Kidney (tissue), 14 donors: Measurements from ENCODE around the gene CES4A. TPM values are rescaled to one million over a fixed set of nuclear protein-coding genes. Genes with fewer than 3 reads are reported as not detected.

Source experiments
- DNase-seq, 5 donors: peaks; one replicate each; pipeline ENCODE4 v3.0.0-alpha.2; 2013 to 2020
- FAIRE-seq: peaks from 2 replicates; lab custom pipeline; 2012; peaks lifted over from hg19 to GRCh38; lab: Jason Lieb, UNC
- H3K27ac ChIP-seq, 2 donors: one replicate each; pipeline ENCODE4 v1.7.0; 2013; ENCODE audit warnings: low read depth in 2 of 2, low read length in 2 of 2, inconsistent platforms in 1 of 2
- H3K27me3 ChIP-seq: one replicate; pipeline ENCODE4 v1.7.1; 2013; ENCODE audit warnings: low read length, inconsistent platforms; ENCODE audit not compliant: control insufficient read depth, insufficient read depth
- H3K36me3 ChIP-seq, 3 donors: one replicate each; pipeline versions ENCODE4 v1.7.0 to v1.7.1; 2013; ENCODE audit warnings: low read length in 3 of 3, control low read depth in 1 of 3, inconsistent platforms in 1 of 3; ENCODE audit not compliant: insufficient read depth in 3 of 3, control insufficient read depth in 2 of 3
- H3K4me1 ChIP-seq, 3 donors: one replicate each; pipeline versions ENCODE4 v1.7.0 to v1.7.1; 2013; ENCODE audit warnings: low read length in 3 of 3, inconsistent platforms in 1 of 3, low read depth in 1 of 3; ENCODE audit not compliant: control insufficient read depth in 2 of 3, insufficient read depth in 2 of 3
- H3K4me3 ChIP-seq, 3 donors: one replicate each; pipeline versions ENCODE4 v1.7.0 to v1.8.1; 2013; ENCODE audit warnings: low read length in 3 of 3, control low read depth in 1 of 3, inconsistent platforms in 1 of 3
- H3K9ac ChIP-seq, 3 donors: one replicate each; pipeline versions ENCODE4 v1.7.0 to v1.7.1; 2013; ENCODE audit warnings: low read length in 3 of 3, control low read depth in 1 of 3, inconsistent platforms in 1 of 3
- H3K9me3 ChIP-seq, 3 donors: one replicate each; pipeline versions ENCODE4 v1.7.0 to v1.7.1; 2013; ENCODE audit warnings: low read length in 3 of 3, control low read depth in 1 of 3, inconsistent platforms in 1 of 3; ENCODE audit not compliant: control insufficient read depth in 2 of 3, insufficient read depth in 1 of 3
- intact Hi-C: fragments of 100-400 bp; cut with DNase I; formaldehyde crosslinking; loops from one replicate; pipeline ENCODE4 v1.11.1; 2022
- polyA plus RNA-seq: library from polyadenylated mRNA; stranded (reverse); fragments of 350-450 nt; fragmentation: Illumina TruSeq; extraction: RNeasy Lipid Tissue Mini Kit (QIAGEN cat#74804); gene quantifications from one replicate; pipeline ENCODE4 v1.2.3, GENCODE V29; 2014; ENCODE audit warnings: low read depth, low replicate concordance; ENCODE audit not compliant: insufficient read depth
- total RNA-seq: library from RNA; stranded (reverse); fragmentation: NEBNext Ultra II Directional; extraction: Animal tissue kit (Norgen Biotek cat#: 25700); gene quantifications from one replicate; pipeline ENCODE4 v1.2.1, GENCODE V29; 2021
- TF ChIP-seq, protein P1 (sequence below): IDR thresholded peaks from 3 replicates; pipeline ENCODE4 v1.5.1; 2012; ENCODE audit warnings: mild to moderate bottlenecking, moderate library complexity, borderline replicate concordance; ENCODE audit not compliant: insufficient read depth; ENCODE audit errors: extremely low read depth
- donor health status: control.
- donor health status: control.
- donor health status: control.
- donor health status: control.
- donor health status: control.
- donor health status: DM: yes; HTN: yes; CAD: no.
- donor health status: Normal renal cell carcinoma (clear cell type).

CES4A gene
- total and polyA plus RNA-seq, 2 donors from 2014 or later: 14.9 to 31.7 TPM

DNA sequence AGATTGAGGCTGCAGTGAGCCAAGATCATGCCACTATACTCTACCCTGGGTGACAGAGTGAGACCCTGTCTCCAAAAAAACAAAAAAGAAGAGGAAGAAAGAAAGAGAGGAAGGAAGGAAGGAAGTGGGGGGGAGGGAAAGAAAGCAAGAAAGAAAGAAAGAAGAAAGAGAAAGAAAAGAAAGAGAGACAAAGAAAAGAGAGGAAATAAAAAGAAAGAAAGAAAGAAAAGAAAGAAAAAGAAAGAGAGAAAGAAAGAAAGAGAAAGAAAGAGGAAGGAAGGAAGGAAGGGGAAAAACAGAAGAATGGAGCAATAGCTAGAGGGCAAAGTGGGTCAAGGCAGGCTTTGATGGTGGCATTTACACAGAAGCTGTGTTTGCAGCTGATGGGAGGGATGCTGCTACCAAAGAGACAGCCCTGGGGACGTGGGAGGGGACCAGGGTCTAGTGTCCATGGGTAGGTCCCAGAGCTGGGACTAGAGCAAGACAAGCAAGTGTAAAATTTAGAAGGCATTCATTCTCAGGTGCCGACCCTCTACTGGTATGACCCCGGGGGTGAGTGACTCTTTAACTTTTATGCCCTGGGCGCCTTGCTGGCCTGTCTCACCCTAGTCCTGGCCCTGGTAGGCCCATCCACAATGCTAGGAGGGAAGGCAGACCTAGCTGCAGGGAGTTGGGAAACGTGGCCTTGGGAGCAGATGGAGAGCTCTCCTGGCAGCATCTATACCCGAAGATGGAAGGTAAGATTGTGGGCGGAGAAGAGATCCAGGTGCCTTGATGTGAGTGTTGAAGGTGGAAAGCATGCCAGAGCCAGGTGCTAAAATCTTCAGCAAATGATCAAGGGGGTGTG, 29.3 kb upstream of the CES4A start:
- Histone ChIP-seq H3K27ac (no peak overlapping the region), H3K36me3 (no peaks in the 10 kb centered on the region), H3K4me1 (peaks cover 0 to 9% (median 7%) of the 10 kb centered on the region in 3 donors), H3K9me3 (no peaks in the 10 kb centered on the region), H3K9ac (no peak overlapping the region), H3K4me3 (no peak overlapping the region), H3K27me3 (no peaks in the 10 kb centered on the region)
- intact Hi-C loops: no loop called here
- DNase-seq: no peak
- FAIRE-seq: no peak
- TF ChIP-seq, protein P1, sequence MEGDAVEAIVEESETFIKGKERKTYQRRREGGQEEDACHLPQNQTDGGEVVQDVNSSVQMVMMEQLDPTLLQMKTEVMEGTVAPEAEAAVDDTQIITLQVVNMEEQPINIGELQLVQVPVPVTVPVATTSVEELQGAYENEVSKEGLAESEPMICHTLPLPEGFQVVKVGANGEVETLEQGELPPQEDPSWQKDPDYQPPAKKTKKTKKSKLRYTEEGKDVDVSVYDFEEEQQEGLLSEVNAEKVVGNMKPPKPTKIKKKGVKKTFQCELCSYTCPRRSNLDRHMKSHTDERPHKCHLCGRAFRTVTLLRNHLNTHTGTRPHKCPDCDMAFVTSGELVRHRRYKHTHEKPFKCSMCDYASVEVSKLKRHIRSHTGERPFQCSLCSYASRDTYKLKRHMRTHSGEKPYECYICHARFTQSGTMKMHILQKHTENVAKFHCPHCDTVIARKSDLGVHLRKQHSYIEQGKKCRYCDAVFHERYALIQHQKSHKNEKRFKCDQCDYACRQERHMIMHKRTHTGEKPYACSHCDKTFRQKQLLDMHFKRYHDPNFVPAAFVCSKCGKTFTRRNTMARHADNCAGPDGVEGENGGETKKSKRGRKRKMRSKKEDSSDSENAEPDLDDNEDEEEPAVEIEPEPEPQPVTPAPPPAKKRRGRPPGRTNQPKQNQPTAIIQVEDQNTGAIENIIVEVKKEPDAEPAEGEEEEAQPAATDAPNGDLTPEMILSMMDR: no peak

DNA sequence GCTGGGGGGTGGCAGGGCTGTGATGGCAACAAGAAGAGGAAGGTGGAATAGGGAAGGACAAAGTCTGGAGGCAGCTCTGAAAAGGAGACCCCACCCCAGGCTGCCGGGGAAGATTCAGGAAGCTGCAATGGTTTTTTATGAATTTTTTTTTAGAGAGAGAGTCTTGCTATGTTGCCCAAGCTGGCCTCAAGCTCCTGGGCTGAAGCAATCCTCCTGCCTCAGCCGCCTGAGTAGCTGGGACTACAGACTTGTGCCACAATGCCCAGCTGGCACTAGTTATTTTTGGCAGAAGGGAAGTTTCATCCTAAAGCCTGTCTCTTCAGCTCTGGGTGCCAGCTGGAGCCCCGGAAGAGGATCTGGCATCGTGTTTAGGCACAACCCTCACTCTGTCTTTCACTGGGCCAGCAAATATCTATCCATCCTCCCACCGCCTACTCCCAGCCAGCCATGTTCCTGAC, 28.7 kb upstream of the CES4A start:
- no peaks in the 10 kb centered on the region for H3K36me3 ChIP-seq
- no peaks in the 10 kb centered on the region for H3K9me3 ChIP-seq
- peaks cover 0 to 12% (median 7%) of the 10 kb centered on the region in 3 donors for H3K4me1 ChIP-seq
- no peak for DNase-seq
- intact Hi-C loops: no loop called here
- no peak overlapping the region for H3K4me3 ChIP-seq
- TF ChIP-seq, protein P1: no peak
- H3K27ac ChIP-seq: no peak overlapping the region
- H3K27me3 ChIP-seq: no peaks in the 10 kb centered on the region
- no peak for FAIRE-seq
- no peak overlapping the region for H3K9ac ChIP-seq

DNA sequence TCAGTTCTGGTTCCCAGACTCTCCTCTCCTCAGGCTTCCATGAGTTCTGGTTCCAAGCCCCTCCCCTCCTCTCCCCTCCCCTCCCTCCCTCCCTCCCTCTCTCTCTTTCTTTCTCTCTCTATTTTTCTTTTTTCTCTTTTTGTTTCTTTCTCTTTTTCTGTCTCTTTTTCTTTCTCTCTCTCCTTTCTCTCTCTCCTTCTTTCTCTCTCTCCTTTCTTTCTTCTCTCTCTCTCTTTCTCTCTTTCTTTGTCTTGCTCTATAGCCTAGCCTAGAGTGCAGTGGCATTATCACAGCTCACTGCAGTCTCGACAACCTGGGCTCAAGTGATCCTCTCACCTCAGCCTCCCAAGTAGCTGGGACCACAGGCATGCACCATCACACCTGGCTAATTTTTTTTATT, 28.1 kb upstream of the CES4A start:
- no peak overlapping the region for H3K27ac ChIP-seq
- H3K9ac ChIP-seq: no peak overlapping the region
- no peaks in the 10 kb centered on the region for H3K36me3 ChIP-seq
- no peak overlapping the region for H3K4me3 ChIP-seq
- no peaks in the 10 kb centered on the region for H3K9me3 ChIP-seq
- intact Hi-C loops: no loop called here
- H3K27me3 ChIP-seq: no peaks in the 10 kb centered on the region
- TF ChIP-seq, protein P1: no peak
- DNase-seq: no peak
- H3K4me1 ChIP-seq: peaks cover 0 to 12% (median 7%) of the 10 kb centered on the region in 3 donors
- no peak for FAIRE-seq
